Measurements from ENCODE around the gene DNMT1.

- TF ChIP-seq CTCF (IDR thresholded peaks at IDR 0.05) = no peak
- TF ChIP-seq POLR2A (IDR thresholded peaks at IDR 0.05) = no peak
- TF ChIP-seq POLR2AphosphoS5 (IDR thresholded peaks at IDR 0.05) = no peak
- TF ChIP-seq EP300 (IDR thresholded peaks at IDR 0.05) = no peak
Measured at GRCh38 chr19:10192922-10193321, 1.8 kb downstream of the DNMT1 start.
